ENCODE data around the gene PDK3. TPM values are rescaled to one million over a fixed set of nuclear protein-coding genes. Genes with fewer than 3 reads are reported as not detected.

Gene PDK3
- total RNA-seq, 1 experiment from 2014 or later = 9.6 TPM

DNA sequence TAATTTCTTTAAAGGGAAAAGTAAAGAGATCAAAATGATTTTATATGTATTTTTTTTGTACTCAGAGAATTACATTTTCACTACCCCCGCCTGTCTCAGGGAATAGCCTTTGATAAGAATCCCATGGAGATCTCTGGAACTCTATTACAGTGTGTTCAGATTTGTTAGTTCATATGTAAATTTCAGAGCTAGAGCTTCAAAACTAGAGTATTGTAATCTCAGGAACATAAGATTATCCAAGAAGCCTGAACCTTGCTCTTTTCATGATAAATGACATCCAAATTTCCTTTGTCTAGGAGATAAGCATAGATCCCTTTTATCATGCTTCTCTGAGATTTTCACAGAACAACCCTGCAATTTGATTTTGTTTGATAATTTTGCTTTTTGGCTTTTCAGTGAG, 82.9 kb downstream of the PDK3 start:
- H3K27me3 ChIP-seq (ENCODE audit: insufficient read depth, low read length) = no peaks in the 10 kb centered on the region
- no TSS peak for BruUV-seq (replicated peaks)
- no peak overlapping the region for H3K27ac ChIP-seq (ENCODE audit: low read depth, low read length)
- no peaks in the 10 kb centered on the region for H3K79me2 ChIP-seq (ENCODE audit: insufficient read depth, low read length)
- no peak overlapping the region for H3K4me3 ChIP-seq (replicated peaks in 1 of 2; ENCODE audit: low read depth in 1 of 2, low read length in 2 of 2)
- no peak overlapping the region for H3K4me2 ChIP-seq (ENCODE audit: low read length)
- H4K20me1 ChIP-seq (ENCODE audit: insufficient read depth) = no peaks in the 10 kb centered on the region
- no peaks in the 10 kb centered on the region for H3K36me3 ChIP-seq (ENCODE audit: control insufficient read depth in 1 of 2, insufficient read depth in 2 of 2, low read length in 2 of 2)
- ATAC-seq (no peak), DNase-seq (ENCODE audit: low read depth, low spot score) (no peak)
- no peaks in the 10 kb centered on the region for H3K9me2 ChIP-seq (ENCODE audit: insufficient read depth)
- no peak overlapping the region for H2AFZ ChIP-seq (ENCODE audit: low read depth, low read length, poor library complexity, severe bottlenecking)
- H3K4me1 ChIP-seq (ENCODE audit: control insufficient read depth in 1 of 2, insufficient read depth in 2 of 2, low read length in 2 of 2) = no peaks in the 10 kb centered on the region
- TF ChIP-seq, protein P1, sequence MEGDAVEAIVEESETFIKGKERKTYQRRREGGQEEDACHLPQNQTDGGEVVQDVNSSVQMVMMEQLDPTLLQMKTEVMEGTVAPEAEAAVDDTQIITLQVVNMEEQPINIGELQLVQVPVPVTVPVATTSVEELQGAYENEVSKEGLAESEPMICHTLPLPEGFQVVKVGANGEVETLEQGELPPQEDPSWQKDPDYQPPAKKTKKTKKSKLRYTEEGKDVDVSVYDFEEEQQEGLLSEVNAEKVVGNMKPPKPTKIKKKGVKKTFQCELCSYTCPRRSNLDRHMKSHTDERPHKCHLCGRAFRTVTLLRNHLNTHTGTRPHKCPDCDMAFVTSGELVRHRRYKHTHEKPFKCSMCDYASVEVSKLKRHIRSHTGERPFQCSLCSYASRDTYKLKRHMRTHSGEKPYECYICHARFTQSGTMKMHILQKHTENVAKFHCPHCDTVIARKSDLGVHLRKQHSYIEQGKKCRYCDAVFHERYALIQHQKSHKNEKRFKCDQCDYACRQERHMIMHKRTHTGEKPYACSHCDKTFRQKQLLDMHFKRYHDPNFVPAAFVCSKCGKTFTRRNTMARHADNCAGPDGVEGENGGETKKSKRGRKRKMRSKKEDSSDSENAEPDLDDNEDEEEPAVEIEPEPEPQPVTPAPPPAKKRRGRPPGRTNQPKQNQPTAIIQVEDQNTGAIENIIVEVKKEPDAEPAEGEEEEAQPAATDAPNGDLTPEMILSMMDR (IDR thresholded peaks at IDR 0.05 in 2 of 3, conservative IDR thresholded peaks at IDR 0.05 in 1 of 3; ENCODE audit: borderline replicate concordance in 1 of 3, insufficient read depth in 1 of 3, low read depth in 2 of 3, low read length in 2 of 3) = no peak
- TF ChIP-seq TCF7L2 (IDR thresholded peaks at IDR 0.05; ENCODE audit: borderline replicate concordance, extremely low read depth, insufficient read depth, insufficient read length) (no peak), EZH2 (IDR thresholded peaks at IDR 0.05) (no peak), RAD21 (IDR thresholded peaks at IDR 0.05; ENCODE audit: low read depth) (no peak), CEBPB (IDR thresholded peaks at IDR 0.05; ENCODE audit: low read depth) (no peak), POLR2AphosphoS5 (IDR thresholded peaks at IDR 0.05; ENCODE audit: low read depth, low read length) (no peak), SP1 (IDR thresholded peaks at IDR 0.05; ENCODE audit: low read depth) (no peak), CBX3 (IDR thresholded peaks at IDR 0.05; ENCODE audit: low read depth) (no peak), SIN3A (IDR thresholded peaks at IDR 0.05; ENCODE audit: low read depth) (no peak), JUND (IDR thresholded peaks at IDR 0.05) (no peak), ZNF274 (IDR thresholded peaks at IDR 0.05; ENCODE audit: low read depth, low read length) (no peak), FOSL1 (IDR thresholded peaks at IDR 0.05; ENCODE audit: low read depth) (no peak), SRF (IDR thresholded peaks at IDR 0.05; ENCODE audit: low read depth) (no peak), EGR1 (IDR thresholded peaks at IDR 0.05; ENCODE audit: low read depth) (no peak), POLR2A (IDR thresholded peaks at IDR 0.05; ENCODE audit: borderline replicate concordance, extremely low read depth, insufficient read depth, insufficient read length) (no peak), EZH2phosphoT487 (IDR thresholded peaks at IDR 0.05; ENCODE audit: borderline replicate concordance) (no peak)
- TF ChIP-seq, protein P2, sequence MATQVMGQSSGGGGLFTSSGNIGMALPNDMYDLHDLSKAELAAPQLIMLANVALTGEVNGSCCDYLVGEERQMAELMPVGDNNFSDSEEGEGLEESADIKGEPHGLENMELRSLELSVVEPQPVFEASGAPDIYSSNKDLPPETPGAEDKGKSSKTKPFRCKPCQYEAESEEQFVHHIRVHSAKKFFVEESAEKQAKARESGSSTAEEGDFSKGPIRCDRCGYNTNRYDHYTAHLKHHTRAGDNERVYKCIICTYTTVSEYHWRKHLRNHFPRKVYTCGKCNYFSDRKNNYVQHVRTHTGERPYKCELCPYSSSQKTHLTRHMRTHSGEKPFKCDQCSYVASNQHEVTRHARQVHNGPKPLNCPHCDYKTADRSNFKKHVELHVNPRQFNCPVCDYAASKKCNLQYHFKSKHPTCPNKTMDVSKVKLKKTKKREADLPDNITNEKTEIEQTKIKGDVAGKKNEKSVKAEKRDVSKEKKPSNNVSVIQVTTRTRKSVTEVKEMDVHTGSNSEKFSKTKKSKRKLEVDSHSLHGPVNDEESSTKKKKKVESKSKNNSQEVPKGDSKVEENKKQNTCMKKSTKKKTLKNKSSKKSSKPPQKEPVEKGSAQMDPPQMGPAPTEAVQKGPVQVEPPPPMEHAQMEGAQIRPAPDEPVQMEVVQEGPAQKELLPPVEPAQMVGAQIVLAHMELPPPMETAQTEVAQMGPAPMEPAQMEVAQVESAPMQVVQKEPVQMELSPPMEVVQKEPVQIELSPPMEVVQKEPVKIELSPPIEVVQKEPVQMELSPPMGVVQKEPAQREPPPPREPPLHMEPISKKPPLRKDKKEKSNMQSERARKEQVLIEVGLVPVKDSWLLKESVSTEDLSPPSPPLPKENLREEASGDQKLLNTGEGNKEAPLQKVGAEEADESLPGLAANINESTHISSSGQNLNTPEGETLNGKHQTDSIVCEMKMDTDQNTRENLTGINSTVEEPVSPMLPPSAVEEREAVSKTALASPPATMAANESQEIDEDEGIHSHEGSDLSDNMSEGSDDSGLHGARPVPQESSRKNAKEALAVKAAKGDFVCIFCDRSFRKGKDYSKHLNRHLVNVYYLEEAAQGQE (IDR thresholded peaks at IDR 0.05; ENCODE audit: low read depth) = no peak
- TF ChIP-seq, protein P3, sequence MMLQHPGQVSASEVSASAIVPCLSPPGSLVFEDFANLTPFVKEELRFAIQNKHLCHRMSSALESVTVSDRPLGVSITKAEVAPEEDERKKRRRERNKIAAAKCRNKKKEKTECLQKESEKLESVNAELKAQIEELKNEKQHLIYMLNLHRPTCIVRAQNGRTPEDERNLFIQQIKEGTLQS (IDR thresholded peaks at IDR 0.05) = no peak
- TF ChIP-seq, protein P4, sequence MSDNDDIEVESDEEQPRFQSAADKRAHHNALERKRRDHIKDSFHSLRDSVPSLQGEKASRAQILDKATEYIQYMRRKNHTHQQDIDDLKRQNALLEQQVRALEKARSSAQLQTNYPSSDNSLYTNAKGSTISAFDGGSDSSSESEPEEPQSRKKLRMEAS (IDR thresholded peaks at IDR 0.05) = no peak
- H3K9me3 ChIP-seq (ENCODE audit: control insufficient read depth in 1 of 2, insufficient read depth in 1 of 2, low read depth in 1 of 2, low read length in 2 of 2) = no peaks in the 10 kb centered on the region
- CTCF ChIA-PET = no interaction called here
- H3K9ac ChIP-seq (ENCODE audit: low read length) = no peak overlapping the region
- intact Hi-C loops (cut with micrococcal nuclease) = no loop called here
- RAD21 ChIA-PET (ENCODE audit: low non-redundant PET in 1 of 2, low total read pairs in 2 of 2, uncharacterized antibody in 2 of 2, unreplicated experiment in 2 of 2) = no interaction called here
- POLR2A ChIA-PET = no interaction called here

Measured in HCT116 (cell line).